NCI-H1048 (cell line): ENCODE results near the gene RAB18.
A peak's percentile ranks its signal among the peaks of the same experiment; 100 is the strongest.
"Not testable (repeated sequence)": the region's sequence is repeated elsewhere in the genome, so short reads cannot be mapped to it uniquely, and the experiment has no call there.

Experiments used
- DNase-seq: peaks from one replicate; lab custom pipeline; 2025; lab: John Stamatoyannopoulos, UW

The RAB18 gene

GRCh38 chr10:27504808-27505460, 830 bp downstream of the RAB18 start:
- DNase-seq = no peak

GRCh38 chr10:27505537-27505936, 1.4 kb downstream of the RAB18 start:
- DNase-seq = not testable (repeated sequence)

GRCh38 chr10:27506280-27506679, 2.2 kb downstream of the RAB18 start:
- DNase-seq = no peak

- no peak for DNase-seq
These were observed 8.4 kb downstream of the RAB18 start for GRCh38 chr10:27512548-27512947.

- no peak for DNase-seq
These were observed 9.5 kb downstream of the RAB18 start for GRCh38 chr10:27513451-27514191.

GRCh38 chr10:27514243-27514642, 10.1 kb downstream of the RAB18 start:
- DNase-seq = no peak

GRCh38 chr10:27518261-27518660, 14.2 kb downstream of the RAB18 start:
- no peak for DNase-seq

- DNase-seq = no peak
These were observed 21.7 kb downstream of the RAB18 start for GRCh38 chr10:27525819-27526218.

GRCh38 chr10:27526242-27526641, 22.1 kb downstream of the RAB18 start:
- DNase-seq = no peak

GRCh38 chr10:27527666-27528295, 23.7 kb downstream of the RAB18 start:
- DNase-seq = peak; percentile 4

- DNase-seq = no peak
These were observed 25.1 kb downstream of the RAB18 start for GRCh38 chr10:27529010-27529783.

- no peak for DNase-seq
These were observed 26.4 kb downstream of the RAB18 start for GRCh38 chr10:27530477-27530876.

- DNase-seq = no peak
These were observed 27.3 kb downstream of the RAB18 start for GRCh38 chr10:27531336-27531847.

- DNase-seq = no peak
These were observed 30.1 kb downstream of the RAB18 start for GRCh38 chr10:27534161-27534700.

GRCh38 chr10:27535317-27535716, 31.2 kb downstream of the RAB18 start:
- DNase-seq = no peak

- DNase-seq = no peak
These were observed 32.3 kb downstream of the RAB18 start for GRCh38 chr10:27536437-27536836.

GRCh38 chr10:27537166-27537565, 33.1 kb downstream of the RAB18 start:
- DNase-seq = no peak

GRCh38 chr10:27537787-27538186, 33.7 kb downstream of the RAB18 start:
- no peak for DNase-seq

- no peak for DNase-seq
These were observed 36.6 kb downstream of the RAB18 start for GRCh38 chr10:27540672-27541071.

GRCh38 chr10:27541796-27542729, 38.0 kb downstream of the RAB18 start:
- DNase-seq = no peak

GRCh38 chr10:27542812-27543211, 38.7 kb downstream of the RAB18 start:
- DNase-seq = no peak
